NCI-H2227 (cell line): ENCODE data around the gene GNAT1.

Source experiments
- DNase-seq: peaks from one replicate; lab custom pipeline; 2025; ENCODE audit not compliant: unreplicated experiment; lab: John Stamatoyannopoulos, UW

Gene GNAT1

DNA sequence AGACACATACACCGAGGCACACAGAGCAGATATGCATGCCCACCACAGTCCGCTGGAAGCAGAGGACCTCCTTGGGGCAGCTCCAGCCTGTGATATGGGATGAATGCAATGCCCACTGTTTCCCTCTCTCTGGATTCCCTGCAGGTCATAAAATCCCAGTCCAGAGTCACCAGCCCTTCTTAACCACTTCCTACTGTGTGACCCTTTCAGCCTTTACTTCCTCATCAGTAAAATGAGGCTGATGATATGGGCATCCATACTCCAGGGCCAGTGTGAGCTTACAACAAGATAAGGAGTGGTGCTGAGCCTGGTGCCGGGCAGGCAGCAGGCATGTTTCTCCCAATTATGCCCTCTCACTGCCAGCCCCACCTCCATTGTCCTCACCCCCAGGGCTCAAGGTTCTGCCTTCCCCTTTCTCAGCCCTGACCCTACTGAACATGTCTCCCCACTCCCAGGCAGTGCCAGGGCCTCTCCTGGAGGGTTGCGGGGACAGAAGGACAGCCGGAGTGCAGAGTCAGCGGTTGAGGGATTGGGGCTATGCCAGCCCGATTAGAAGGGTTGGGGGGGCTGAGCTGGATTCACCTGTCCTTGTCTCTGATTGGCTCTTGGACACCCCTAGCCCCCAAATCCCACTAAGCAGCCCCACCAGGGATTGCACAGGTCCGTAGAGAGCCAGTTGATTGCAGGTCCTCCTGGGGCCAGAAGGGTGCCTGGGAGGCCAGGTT is at the start of gene GNAT1:
Gene GNAT1 (plus strand): TSS at position 675 of the 725 bp plus-strand sequence. CDS start 116 bp downstream, outside the sequence.
- DNase-seq = no peak

DNA sequence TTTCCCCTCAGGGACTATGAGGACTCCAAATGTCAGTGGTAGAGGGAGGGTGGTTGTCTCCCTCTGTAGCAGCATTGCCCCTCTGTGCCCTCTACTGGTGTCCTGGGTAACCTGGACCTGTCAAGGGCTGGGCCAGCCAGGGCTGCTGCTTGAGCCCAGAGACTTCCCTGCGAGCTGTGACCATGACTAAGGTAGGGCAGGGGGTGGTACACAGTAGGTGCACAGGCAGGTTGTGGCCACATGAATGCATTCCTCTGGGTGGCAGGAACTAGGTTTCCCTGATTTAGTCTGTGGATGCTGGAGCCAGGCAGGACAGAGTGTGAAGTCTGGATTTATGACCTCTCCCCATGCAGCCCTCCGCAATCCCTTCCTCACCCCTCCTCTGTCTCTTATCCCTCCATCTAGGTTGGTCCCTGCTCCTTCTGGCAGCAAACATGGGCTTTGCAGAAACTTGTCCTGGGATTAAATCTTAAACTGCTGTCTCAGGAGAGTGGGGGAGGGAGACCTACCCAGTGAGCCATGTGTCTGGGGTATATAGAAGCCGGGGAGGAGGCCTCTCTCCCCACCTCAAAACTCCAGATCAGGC is 45.0 kb upstream of the GNAT1 start:
- no peak for DNase-seq

DNA sequence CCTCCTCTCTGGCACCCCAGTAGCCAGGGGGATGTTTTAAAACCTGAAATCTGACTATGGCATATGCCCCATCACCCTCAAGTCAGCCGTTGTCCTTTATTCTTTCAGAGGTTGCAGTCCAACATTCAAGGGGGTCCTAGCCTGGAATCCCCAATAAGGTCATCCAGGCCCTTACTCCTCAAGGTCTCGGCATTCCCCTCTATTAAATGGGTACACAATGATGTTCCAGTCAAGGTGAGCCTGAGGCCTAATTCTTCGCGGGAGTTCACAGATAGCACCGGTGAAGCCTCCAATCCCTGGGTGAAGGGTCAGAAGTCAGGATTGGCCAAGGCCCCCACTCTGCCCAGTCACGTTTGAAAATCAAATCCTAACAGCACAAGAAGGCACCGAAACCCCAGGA is 44.4 kb upstream of the GNAT1 start:
- DNase-seq = no peak

DNA sequence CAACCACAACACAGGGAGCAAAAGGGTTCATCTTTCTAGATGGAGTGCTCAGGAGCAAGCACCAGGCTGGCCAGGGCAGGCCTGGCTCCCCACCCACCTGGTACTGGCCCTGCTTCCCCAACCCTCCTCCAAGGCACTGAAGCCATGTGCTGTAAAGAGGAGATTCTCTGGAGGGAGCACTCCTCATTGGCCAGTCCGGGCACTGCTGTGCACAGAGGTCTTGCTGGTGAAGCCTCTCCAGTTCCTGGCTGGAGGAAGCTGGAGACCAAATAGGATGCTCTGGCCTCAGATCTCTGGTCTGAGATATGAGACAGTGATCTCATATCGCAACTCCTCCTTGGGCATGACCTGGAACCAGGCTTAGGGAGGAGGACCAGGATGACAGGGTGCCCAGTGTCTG is 44.0 kb upstream of the GNAT1 start:
- DNase-seq = no peak

DNA sequence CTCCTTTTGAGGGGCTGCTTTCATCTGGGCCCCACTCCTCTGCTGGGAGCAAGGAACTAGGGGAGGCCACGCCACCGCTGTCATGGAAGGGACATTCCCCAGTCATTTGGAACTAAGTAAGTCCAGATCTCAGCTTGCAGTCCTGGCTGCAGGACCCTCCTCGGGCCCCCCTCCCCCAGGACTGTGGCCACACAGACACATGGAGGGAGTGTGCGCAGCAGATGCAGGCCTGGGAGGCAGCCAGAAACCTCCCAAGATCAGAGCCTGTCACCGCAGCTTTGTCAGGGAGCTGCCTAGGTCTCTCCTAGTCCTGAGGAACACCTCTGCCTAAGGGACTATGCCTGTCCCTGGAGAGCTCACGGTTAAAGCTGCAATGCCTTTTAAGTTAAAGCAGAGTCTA is 43.5 kb upstream of the GNAT1 start:
- DNase-seq = no peak

DNA sequence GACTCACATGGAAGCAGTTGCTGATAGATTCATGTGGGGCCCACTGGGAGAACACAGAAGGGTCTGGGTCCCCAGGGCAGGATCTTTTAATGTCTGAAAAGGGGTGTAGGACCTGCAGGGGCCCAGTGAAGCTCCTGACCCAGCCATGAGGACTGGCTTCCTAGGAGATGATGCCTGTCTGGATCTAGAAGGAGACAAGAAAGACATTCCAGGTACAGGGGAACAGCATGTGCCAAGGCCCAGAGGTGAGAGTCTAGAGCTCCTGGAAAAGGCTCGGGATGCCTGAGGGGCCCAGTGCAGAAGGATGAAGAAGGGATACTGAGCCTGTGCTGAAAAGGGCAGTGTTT is 41.0 kb upstream of the GNAT1 start:
- no peak for DNase-seq

DNA sequence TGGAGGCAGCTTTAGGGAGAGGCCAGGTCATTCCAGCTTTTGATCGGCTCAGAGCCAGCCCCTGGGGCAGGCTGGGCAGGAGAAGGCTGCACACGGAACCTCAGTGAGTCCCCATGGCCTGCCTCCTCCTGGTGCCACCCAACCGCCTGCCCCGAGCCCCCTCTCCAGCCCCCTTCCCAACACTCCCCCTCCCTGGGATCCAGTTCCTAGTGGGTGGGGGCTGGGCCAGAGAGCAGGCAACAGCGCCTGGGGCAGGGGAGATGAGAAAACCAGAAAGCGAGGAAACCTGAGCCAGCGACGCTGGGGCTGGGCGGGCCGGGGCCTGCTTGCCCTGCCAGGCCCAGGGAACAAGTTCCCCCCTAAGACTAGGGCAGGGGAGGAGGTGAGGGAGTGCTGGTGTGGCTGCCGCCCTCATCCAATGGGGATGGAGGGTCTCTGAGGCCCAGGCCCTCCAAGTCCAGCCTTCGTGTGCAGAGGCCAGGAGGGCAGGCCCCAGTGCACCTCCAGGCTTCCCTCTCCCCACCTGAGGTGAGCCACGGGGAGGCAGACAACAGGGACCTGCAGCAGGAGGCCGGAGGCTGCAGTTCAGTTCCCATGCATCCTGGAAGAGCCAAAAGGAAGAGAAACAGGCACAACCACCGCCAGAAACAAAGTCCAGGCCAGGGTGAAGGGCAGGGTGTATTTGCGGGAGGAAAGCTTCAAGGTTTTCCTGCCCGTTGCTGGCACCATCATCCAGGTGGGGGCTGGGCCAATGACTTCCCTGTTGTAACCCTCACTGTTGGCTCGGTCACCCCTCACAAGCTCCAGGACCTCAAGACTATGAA is 40.3 kb upstream of the GNAT1 start:
- DNase-seq = no peak

DNA sequence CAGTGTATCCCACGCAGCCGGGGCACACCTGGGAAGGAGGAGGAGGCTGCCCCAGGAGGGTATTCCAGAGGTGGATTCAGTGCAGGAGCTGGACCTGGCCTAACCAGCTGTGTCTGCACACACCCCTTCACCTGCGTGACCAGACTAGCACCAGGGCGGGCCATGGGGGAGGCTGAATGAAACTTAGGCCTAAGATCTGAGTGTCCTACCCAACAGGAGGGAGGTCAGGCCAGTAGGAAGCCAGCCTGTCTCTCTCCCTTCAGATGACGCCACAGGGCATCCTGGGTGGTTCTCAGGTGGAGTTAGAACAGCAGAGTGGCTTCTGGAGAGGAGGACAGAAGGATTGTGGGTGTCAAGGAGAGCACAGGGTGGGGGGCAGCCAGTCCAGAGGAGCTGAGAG is 39.7 kb upstream of the GNAT1 start:
- no peak for DNase-seq

DNA sequence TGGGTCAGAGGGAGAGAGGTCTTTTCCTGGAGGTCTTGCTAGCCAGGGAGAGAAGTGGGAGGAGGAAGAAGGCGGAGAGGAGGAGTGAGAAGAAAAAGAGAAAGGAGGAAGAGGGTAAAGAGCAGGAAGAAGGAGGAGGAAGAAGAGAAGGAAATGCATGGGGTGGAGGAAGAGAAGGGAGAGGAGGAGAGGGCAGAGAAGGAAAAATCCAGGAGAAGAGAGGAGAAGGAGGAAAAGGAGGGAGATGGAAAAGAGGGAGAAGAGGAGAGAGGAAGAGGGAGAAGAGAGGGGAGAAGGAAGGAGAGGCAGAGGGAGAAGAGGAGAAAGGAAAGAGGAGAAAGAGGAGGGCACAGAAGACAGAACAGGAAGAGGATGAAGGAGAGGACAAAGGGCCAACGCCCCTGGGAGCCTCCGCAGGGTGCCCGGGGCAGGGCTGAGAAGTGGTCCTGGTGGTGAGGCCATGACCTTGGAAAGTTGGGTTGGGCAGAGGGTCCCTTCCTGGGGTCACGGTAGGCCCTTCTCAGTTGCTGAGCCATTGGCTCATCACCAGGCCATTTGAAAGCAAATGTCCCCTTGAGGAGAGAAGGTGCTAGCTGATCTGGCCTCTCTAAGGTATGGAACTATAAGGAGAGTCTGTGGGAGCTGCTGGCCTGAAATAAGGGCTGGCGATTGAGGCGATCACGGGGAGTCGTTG is 37.5 kb upstream of the GNAT1 start:
- no peak for DNase-seq

DNA sequence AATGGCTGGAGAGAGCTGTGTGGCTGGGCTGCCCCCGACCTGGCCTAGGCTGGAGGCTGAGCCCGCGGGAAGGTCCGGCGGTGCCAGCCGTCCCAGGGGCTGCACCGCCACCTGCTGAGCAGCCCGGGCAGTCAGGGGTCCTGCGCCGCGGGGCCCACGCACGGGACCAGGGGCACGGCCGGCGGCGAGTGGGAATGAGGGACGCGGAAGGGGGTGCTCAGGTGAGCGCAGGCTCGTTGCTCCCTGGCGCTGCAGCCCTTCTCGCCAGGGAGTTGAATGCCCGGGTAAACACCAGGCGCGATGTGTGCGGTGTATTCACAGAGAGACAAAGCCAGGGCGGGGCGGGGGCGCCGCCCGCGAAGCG is 37.0 kb upstream of the GNAT1 start:
- peak; percentile 47 for DNase-seq

DNA sequence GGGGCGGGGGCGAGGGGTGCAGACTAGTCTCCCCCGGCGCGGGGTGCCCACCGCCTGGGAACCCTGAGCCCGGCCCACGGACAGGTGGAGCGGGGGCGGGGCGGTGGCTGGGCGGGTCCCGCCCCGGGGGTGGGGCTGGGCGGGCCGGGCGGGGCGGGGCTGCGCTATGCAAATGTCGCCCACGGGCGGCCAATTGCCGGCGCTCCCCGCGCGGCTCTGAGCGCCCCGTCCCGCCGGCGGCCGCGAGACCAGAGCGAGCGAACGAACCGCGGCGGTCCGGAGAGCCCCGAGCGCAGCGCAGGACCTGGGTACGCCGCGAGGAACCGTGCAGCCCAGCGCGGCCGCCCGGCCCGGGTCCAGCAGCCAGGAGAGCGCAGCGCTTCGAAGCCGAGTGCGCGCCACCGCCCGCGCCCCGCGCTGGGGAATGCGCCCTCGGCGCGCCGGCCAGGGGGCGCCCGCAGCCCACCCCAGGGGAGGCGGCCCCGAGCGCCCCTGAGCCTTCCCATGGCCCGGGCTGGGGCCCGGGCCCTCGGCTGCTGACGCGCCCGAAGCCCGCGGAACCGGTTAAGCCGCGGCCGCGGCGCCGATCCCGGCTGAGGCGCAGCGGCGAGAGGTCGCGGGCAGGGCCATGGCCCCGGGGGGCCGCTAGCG is 36.4 kb upstream of the GNAT1 start, which contains the start of gene SEMA3F:
Gene SEMA3F (plus strand): TSS at position 485 of the 651 bp plus-strand sequence. CDS start 4,299 bp downstream, outside the sequence.
- peak; percentile 80 for DNase-seq

DNA sequence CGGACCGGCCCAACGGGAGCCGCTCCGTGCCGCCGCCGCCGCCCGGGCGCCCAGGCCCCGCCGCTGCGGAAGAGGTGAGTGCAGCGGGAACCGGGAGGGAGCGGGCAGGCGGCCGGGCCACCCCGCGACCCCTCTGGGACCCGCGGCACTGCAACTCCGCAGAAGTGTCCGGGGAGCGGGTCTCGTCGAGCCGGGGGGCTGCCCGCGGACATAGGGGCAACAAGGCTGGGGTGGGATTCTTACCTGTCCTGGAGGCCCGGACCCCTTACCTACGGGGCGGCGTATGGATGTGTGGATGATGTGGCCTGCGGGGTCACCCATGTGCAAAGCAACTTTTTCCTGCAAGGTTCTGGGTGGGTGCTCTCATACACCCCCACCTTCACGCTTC is 35.9 kb upstream of the GNAT1 start:
- DNase-seq = no peak

DNA sequence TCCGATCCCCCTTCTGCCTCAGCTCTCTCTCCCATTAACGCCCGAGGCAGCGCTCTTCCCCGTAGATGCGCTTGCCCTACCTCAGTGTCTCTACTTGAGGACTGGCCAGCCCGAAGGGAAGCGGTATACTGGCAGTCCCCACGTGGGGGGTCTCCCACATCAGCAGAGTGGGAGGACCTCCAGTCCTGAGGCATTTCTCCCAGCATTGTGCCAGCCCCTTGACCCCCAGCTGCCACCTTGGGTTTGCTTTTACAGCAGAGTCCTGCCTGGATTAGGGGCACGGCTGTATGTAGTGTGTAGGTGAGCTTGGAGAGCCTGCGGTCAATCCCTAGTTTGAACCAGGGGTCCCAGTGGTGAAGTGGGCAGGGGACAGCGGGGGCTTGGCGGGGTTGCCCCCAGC is 35.5 kb upstream of the GNAT1 start:
- DNase-seq = no peak

DNA sequence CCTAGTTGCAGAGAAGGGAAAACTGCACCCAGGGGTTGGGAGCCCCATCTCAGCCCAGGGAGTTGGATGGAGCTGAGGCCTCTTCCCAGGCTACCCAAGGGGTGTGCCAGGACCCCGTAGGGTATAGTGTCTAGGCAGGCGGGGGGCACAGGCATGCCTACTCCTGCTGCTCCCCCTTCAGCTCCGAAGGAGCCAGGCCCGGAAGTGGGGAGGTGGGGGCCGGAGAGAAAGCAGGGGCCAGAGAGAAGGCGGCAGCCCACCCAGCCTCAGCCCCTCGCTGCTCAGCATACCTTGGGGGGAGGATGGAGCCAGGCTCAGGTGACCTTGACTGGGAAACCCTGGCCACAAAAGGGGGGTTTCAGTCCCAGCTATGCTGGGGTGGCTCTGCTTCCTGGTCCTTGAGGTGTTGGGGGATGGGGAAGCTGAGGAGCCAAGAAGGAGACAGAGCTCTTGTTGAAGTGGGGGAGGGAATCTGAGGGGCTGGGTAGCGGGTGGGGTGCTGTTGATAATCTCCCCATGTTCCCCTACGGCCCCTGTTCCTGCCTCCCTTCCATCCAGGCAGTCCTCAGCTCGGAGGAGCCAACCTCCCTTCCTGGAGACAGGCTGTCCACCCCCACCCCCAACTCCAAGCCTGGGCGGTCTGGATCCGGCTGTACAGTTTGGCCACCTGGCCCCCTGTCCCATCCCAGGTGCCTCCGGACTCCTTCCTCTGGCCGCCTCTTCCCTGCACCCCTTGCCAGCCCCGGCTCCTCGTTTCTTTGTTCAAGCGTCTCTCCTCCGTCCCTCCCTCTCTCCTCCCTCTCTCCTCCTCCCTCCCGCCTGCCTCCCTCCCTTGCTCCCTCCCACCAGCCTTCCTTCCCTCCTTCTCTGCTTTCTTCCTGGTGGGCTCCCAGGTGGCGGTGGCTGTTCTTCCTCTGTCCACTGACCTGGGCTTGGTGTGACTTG is 34.6 kb upstream of the GNAT1 start:
- DNase-seq = peak; percentile 22

DNA sequence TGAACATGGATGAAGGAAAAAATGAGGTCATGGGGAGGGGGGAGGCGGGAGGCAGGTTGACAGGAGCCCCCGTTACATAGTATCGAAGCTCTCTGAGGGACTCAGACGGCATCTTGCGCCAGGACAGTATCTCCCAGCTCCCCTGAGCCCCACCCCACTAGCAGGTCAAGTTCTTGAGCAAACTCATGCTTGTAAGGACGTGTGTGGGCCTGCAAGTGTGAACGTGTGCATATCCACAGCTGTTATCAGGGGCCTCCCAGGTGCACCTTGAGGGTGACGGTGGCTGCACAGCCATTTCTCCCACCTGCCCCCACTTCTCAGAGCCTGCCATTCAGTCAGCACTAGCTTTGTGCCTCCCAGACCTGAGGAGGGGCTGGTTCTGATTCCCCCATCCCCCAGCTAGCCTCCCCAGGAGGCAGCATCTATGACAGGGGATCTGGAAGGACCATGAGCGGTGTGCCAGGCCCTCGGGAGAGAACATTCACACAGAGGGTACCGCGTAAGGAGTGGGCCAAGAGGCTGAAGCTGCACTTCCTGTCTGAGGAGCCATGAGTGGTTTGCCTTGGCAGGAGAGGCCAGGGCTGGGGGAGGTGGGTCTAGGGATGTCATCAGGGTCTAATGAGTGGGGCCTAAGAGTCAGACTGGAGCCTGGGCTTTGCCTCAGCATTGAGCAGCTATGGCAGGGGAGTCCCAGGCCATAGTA is 33.4 kb upstream of the GNAT1 start:
- no peak for DNase-seq

DNA sequence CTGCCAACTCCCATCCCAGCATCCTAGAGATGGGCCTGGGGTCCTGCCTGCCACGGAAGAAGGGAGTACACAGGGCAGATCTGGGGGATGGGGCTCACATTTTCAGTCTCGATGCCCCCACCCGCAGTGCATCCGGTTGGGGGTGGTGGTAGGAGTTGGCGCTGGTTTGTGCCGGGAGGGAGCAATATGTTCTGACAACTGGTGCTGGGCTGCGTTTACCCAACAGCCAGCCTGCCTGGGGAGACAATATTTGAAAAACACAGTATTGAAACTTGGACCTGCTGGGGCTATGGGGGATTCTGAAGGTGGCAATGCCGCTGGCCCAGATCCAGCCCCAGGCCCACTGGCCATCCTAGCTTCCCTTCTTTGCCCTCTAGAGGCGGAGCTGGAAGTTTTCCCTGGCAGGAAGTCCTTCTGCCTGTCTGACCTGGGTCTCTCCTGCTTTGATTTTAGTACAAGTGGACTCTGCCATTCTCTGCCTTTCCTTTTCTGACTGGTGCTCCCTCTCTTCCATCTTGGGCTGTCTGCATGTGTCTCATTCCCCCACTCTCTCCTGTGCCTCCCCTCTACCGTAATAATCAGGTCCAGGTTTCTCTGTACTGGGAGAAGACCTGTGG is 32.8 kb upstream of the GNAT1 start:
- no peak for DNase-seq

DNA sequence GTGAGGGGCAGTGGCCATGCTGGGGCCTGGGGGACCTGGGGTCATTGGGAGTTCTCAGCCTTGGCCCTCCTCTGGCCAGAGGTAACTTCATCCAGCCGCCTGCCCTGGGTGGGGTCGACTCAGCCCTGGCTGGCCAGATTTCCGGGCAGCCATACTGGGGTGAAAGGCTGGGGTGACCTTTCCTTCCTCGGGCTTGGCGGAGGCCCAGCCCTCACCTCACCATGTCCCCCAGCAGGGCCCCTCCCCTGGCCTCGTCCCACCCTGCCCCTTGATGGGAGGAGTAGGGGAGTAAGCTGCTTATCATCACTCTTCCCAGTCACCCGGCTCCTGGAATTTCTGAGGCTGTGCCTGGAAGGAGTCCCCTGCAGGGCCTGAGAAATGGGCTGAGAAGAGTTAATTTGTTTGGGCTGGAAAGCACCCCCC is 30.8 kb upstream of the GNAT1 start:
- DNase-seq = no peak

DNA sequence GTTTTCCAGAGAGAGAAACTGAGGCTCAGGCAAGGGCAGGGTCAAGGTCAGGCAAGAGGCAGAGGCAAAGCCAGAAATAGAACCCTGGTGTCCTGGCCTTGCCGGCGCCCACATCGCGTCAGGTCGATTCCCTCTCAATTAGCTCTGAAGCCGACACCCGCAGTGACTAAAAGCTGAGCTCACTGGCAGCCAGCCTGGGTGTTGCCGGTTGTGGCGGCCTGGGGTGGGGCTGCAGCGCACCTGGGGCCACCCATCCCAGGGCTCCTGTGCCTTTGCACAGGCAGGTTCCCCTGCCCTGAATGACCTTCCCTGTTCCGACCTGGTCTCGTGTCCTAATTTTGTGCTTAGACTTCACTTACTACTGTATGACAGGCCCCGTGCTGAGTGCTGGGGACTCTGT is 30.1 kb upstream of the GNAT1 start:
- no peak for DNase-seq
